ENCODE measurements around the gene STPG1.
"Not testable (repeated sequence)": the region's sequence is repeated elsewhere in the genome, so short reads cannot be mapped to it uniquely, and the experiment has no call there.

STPG1 gene

DNA sequence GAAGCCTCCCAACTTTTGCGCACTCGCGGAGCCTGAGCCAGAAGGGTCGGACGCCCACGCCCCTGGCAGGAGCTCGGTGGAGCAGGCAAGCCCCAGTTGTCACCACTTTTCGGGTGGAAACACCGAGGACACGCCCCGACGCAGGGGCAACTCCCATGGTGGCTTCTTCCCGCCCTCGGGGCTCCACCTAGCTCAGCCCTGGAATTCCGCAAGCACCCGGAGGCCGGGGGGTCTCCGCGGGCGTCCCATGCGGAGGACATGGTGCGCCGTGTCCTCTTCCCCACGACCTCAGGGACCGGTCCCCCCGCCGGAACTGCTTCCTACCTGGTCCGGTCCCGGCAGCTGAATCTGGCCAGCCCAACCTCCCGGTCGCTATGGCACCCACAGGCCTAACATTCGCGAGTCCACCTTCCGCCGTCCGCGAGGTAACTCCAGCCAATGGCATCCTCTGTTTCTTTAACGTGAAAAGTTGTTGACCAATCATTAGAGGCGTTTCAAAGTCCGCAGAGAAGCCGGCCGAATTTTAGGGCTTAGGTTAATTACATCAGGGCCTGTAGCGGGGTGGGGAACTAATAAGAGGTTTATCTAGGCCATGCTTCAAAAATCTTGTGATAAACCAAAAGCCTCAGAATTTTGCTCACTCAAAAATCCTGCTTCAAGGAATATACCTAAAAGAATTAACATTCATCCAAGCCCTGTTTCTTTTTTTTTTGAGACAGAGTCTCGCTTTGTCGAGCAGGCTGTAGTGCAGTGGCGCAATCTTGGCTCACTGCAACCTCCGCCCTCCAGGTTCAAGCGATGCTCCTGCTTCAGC, at the start of gene STPG1:
STPG1 (minus strand) TSS at position 433 of the 814 bp plus-strand sequence. CDS start 12,394 bp downstream, outside the sequence.
- DNase-seq, result peak; percentile 74 to 86

DNA sequence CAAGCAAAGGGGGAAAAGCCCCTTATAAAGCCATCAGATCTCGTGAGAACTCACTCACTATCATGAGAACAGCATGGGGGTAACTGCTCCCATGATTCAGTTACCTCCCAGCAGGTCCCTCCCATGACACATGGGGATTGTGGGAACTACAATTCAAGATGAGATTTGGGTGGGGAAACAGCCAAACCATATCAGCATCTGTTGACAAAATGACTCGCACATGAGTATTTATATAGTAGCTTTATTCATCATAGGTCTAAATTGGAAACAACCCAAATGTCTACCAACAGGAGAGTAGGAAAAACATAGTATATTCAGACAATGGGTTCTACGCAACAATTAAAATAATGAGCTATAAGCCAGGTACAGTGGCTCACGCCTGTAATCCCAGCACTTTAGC, 48.5 kb upstream of the STPG1 start:
- DNase-seq, result not testable (repeated sequence)

DNA sequence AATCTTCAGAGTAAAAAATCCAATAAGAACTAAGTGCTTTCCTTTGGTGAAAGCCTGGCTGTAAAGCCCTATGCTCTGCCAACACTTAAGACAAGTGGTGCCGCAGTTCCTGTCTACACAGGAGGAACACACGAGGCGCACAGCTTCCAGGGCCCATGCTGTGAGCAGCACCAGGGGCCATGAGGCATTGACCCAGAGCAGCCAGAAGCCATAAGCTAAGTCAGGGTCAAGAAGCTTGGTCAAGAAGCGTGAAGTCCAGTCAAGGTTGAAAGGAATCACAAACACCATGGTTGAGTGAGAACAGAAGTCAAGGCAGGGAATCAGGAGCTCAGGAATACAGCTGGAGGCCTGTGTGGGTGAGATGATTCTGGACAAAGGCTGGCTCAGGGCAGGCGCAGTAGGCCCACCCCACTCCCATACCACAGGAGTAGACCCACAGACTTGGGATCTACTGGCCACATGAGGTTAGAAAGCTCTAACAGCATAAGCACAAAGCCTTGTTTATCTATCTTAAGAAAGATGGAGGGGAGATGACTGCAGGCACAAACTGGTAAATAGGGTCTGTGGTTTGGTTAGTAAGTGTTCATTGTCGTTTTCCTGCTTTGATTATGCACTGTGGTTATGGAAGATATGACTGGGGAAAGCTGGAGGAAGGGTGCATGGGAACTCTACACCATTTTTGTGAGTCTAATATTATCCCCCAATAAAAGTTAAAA, 46.1 kb upstream of the STPG1 start:
- no peak for DNase-seq

GRCh38 chr1:24457866-24458265, 44.3 kb upstream of the STPG1 start:
- DNase-seq, result no peak

DNA sequence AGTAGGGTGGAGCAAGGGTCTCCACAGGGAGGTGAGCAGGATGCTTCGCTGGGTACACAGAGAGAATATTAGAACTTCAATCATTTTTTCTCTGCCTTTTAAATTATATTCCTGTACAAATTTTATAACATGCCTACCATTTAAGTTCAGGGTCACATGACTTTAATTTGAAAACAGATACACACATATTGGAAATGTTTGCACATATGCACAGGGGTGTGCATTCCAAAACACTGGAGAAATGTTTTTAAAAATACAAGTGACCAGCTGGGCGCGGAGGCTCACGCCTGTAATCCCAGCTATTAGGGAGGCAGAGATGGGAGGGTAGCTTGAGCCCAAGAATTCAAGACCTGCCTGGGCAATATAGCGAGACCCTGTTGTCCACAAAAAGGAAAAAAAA, 41.7 kb upstream of the STPG1 start:
- DNase-seq, result no peak

GRCh38 chr1:24454673-24455072, 41.1 kb upstream of the STPG1 start:
- DNase-seq, result no peak

DNA sequence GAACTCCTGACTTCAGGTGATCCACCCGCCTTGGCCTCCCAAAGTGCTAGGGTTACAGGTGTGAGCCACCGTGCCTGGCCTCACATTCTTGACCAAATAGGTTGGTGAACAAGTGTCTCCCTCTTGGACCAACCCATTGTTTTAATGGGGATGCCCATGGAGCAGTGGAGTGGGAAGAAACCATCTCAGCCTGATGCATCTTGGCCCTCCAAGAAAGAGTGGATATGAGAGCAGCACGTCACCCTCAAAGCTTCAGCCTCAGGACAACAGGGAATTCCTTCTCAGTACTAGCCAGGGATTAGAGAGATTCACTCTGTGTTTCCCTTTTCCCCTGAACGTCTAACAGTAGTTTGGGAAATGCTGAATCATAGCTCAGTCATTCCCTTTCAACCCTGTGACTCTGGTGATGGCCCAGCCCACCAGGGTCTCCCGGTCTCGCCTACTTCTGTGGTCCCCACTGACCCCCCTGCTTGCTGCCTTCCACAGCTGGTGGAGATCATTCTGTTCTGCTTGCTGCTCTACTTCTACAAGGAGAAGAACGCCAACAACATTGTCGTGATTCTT, 39.4 kb upstream of the STPG1 start:
- DNase-seq, result no peak

- DNase-seq, result no peak
These were observed 38.2 kb upstream of the STPG1 start for GRCh38 chr1:24451746-24452145.

DNA sequence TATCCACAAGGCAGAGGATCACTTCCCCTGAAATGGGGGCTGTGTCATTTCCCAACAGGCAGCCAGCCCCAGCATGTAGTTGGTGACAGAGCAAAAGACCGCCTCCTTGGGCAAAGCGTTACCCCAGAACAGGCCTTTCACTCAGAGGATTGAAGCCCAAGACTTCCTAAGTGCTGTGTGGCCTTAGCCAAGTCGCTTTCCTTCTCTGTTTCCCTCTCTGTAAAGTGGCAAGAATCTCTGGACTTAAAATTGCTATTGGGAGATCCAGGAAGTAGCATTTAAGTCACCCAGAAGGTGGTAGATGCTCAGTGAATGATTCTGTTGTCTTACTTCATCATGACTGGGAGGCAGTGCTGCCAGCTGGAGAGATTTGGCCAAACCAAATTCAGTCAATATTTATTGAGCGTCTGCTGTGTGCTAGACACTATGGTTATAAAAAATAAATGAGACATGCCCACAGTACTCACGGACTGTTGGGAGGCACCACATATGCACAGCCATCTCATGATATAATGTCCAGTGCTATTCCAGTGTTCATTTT, 37.3 kb upstream of the STPG1 start:
- DNase-seq, result no peak

DNA sequence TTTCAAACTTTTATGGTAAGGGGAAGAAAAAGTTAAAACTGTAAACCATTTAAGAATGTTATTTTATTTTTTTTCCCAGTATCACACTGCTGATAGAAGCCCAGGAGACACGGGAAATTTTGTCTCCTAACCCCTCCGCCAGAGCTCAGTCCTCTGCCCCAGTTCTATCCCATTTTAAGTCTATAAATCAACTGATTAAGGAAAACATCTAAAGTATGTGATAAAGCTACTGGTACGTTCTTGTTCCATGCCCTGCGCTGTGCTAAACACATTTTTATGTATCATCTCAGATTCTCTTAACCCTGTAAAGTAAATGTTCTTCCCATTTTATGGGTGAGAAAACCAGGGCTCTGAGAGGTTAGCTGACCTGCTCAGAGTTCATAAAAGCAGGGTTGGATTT, 36.7 kb upstream of the STPG1 start:
- DNase-seq, result no peak

- DNase-seq, result not testable (repeated sequence)
These were observed 32.9 kb upstream of the STPG1 start for GRCh38 chr1:24446446-24446845.

GRCh38 chr1:24443241-24443656, 29.7 kb upstream of the STPG1 start:
- DNase-seq, result no peak

GRCh38 chr1:24442764-24443163, 29.2 kb upstream of the STPG1 start:
- DNase-seq, result no peak

DNA sequence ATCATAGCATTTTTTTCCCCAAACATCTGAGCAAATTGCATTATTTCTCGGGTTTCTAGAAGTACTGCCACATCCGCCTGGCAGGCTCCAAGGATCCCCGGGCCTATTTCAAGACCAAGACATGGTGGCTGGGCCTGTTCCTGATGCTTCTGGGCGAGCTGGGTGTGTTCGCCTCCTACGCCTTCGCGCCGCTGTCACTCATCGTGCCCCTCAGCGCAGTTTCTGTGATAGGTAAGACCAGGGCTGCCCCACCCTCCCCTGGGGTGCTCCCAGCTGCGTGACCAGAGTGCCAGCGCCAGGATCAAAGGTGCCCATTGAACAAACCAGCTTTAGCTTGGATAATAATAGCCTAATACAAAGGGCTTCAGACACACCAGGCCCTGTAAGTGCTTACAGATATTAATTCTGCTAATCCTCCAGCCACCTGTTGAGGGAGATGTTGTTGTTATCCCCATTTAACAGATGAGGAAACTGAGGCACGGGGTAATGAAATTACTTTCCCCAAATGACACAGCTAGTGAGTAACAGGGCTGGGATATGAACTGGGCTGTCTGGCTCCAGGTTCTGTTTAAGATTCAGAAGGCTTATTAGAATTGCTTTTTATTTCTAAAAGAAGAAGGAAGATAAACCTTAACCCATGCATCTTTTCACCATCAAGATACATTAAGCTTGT, 28.6 kb upstream of the STPG1 start:
- no peak for DNase-seq

DNA sequence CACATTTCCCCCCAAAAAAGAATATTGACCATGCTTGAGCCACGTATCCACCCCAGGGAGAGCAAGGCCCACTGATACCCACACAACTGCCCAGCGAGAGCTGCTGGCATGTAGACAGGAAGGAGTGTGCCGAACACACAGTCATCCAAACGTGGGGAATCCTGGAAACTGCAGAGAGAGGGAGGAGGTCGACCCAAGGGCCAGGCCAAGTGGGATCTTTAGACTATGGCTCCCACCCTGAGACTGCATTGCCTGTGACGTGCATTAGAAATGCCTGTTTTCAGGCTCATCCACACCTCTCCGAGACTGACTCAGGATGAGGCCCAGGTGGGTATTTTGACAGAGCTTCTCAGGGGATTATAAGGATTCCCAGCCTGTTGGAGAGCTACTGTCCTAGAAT, 27.9 kb upstream of the STPG1 start:
- DNase-seq, result no peak

GRCh38 chr1:24440436-24440835, 26.9 kb upstream of the STPG1 start:
- DNase-seq, result no peak

DNA sequence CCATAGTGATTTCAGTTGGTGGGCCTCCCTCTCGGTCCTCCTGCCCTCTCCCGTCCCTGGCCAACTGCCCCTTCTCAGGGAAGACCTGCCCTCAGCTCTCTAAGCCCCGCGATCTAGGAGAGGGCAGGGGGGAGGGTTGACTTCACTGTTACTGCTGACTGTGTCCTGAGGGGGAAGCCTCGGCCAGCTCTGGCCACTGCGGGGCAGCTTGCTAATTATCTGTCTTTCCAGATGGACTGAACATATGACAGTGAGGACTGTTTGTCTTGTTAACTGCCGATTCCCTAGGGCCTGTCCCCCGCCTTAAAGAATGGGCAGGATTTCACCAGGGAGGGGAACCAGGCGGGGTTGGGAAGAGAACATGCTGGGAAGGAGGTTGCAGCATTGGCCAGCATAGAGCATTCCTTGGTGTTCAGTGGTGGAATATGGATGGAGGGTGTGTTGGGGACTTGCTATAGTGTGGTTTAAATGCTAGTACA, 24.9 kb upstream of the STPG1 start:
- DNase-seq, result no peak

- DNase-seq, result no peak
These were observed 24.2 kb upstream of the STPG1 start for GRCh38 chr1:24437631-24438396.

GRCh38 chr1:24435782-24436365, 22.3 kb upstream of the STPG1 start:
- DNase-seq, result no peak

GRCh38 chr1:24427545-24427862, 13.9 kb upstream of the STPG1 start:
- DNase-seq, result no peak

DNA sequence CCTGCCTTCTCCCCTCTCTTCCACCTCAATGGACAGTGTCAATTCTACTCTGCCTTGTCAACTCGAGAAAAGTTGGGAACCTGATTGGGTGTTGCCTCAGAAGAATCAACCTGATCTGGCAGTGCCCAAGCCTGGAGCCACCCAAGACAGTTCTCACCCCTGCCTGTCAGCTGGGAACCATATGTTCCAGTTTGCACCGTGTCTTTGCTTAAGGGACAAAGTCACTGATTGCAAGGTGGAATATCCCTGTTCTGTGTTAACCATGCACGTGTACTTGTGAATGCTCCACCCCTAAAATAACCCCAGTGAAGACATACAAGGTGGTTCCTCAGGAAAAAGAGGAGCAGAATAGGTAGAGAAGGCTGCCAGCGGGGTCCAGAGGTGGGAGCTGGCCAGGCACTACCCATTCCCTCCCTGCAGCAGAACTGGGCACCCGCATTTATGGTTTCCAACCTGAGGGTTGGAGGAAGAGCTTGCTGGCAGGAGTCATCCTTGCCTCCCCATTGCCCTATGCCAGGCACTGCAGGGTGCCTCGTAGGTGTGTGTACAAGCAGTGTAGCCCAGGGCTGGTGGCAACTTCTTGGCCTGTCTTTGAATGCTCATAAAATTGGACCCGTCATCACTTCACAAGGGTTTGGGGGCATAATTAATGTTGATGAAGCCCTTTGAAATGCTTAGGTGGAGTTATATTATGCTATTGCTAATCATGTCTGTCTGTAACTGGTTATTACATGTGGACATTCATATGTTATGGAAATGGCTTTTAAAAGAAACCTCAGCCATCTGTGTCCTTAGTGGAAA, 13.4 kb upstream of the STPG1 start:
- DNase-seq, result no peak
